ENCODE data around the gene PNPLA8. TPM values are rescaled to one million over a fixed set of nuclear protein-coding genes. Genes with fewer than 3 reads are reported as not detected.
A peak's percentile ranks its signal among the peaks of the same experiment; 100 is the strongest.

The PNPLA8 gene
- total RNA-seq, 2 experiments from 2014 or later = 19.2 to 21.4 TPM

GRCh38 chr7:108454317-108454673, 71.6 kb downstream of the PNPLA8 start:
- Mint-ChIP-seq H3K27ac (peak overlapping the region; percentile 18), H3K4me1 (ENCODE audit: low read depth) (peaks cover 29% of the 10 kb centered on the region), H3K36me3 (ENCODE audit: low read depth) (no peaks in the 10 kb centered on the region), H3K9me3 (no peaks in the 10 kb centered on the region), H3K27me3 (peaks cover 21% of the 10 kb centered on the region), H3K4me3 (peak overlapping the region; percentile 79)
- POLR2A ChIA-PET = interaction anchor here (0.7 to 1.7 kb wide), 6 partner anchors 12 to 70 kb away, joined by 3 to 5 read pairs (median 4); no protein-coding TSS in a partner anchor
- CTCF ChIA-PET = interaction anchor here (0.6 to 3.4 kb wide), 9 partner anchors 9 to 276 kb away, joined by 3 to 35 read pairs (median 4); no protein-coding TSS in a partner anchor
- TF ChIP-seq CTCF (IDR thresholded peaks at IDR 0.05) = no peak
- intact Hi-C loops (cut with micrococcal nuclease) = loop anchor here (5.0 kb wide), 1 partner anchor 48 kb away; no protein-coding TSS in a partner anchor
- DNase-seq = no peak
- ATAC-seq = no peak

GRCh38 chr7:108453320-108453719, 72.6 kb downstream of the PNPLA8 start:
- H3K4me1 Mint-ChIP-seq (ENCODE audit: low read depth) = peaks cover 34% of the 10 kb centered on the region
- POLR2A ChIA-PET = interaction anchor here (0.8 kb wide), 1 partner anchor 8 kb away, joined by 3 read pairs; no protein-coding TSS in a partner anchor
- no peak overlapping the region for H3K4me3 Mint-ChIP-seq
- no peaks in the 10 kb centered on the region for H3K36me3 Mint-ChIP-seq (ENCODE audit: low read depth)
- ATAC-seq = no peak
- H3K27me3 Mint-ChIP-seq = peaks cover 19% of the 10 kb centered on the region
- CTCF ChIA-PET = interaction anchor here (0.6 to 3.4 kb wide), 15 partner anchors 8 to 254 kb away, joined by 3 to 35 read pairs (median 4); no protein-coding TSS in a partner anchor
- H3K9me3 Mint-ChIP-seq = no peaks in the 10 kb centered on the region
- no peak for DNase-seq
- TF ChIP-seq CTCF (IDR thresholded peaks at IDR 0.05) = no peak
- intact Hi-C loops (cut with micrococcal nuclease) = loop anchor here (5.0 kb wide), 1 partner anchor 49 kb away; no protein-coding TSS in a partner anchor
- H3K27ac Mint-ChIP-seq = no peak overlapping the region

GRCh38 chr7:108452707-108453106, 73.2 kb downstream of the PNPLA8 start:
- no peak overlapping the region for H3K4me3 Mint-ChIP-seq
- peak; percentile 71 for TF ChIP-seq CTCF (IDR thresholded peaks at IDR 0.05)
- ATAC-seq = peak; percentile 38
- H3K27me3 Mint-ChIP-seq = peaks cover 13% of the 10 kb centered on the region
- POLR2A ChIA-PET = interaction anchor here (0.8 kb wide), 1 partner anchor 9 kb away, joined by 3 read pairs; no protein-coding TSS in a partner anchor
- intact Hi-C loops (cut with micrococcal nuclease) = loop anchor here (5.0 kb wide), 1 partner anchor 50 kb away; no protein-coding TSS in a partner anchor
- H3K27ac Mint-ChIP-seq = no peak overlapping the region
- no peaks in the 10 kb centered on the region for H3K9me3 Mint-ChIP-seq
- H3K36me3 Mint-ChIP-seq (ENCODE audit: low read depth) = no peaks in the 10 kb centered on the region
- CTCF ChIA-PET = interaction anchor here (0.6 to 3.4 kb wide), 19 partner anchors 10 to 270 kb away, joined by 3 to 35 read pairs (median 4); partner anchors contain the start of genes DNAJB9 and THAP5
- H3K4me1 Mint-ChIP-seq (ENCODE audit: low read depth) = peaks cover 38% of the 10 kb centered on the region
- peak; percentile 32 for DNase-seq

GRCh38 chr7:108451296-108451848, 74.6 kb downstream of the PNPLA8 start:
- no peak for TF ChIP-seq CTCF (IDR thresholded peaks at IDR 0.05)
- intact Hi-C loops (cut with micrococcal nuclease) = loop anchor here (5.0 kb wide), 1 partner anchor 51 kb away; no protein-coding TSS in a partner anchor
- POLR2A ChIA-PET = interaction anchor here (0.6 kb wide), 1 partner anchor 21 kb away, joined by 3 read pairs; no protein-coding TSS in a partner anchor
- DNase-seq (no peak), ATAC-seq (no peak)
- no peak overlapping the region for H3K27ac Mint-ChIP-seq
- H3K9me3 Mint-ChIP-seq = no peaks in the 10 kb centered on the region
- no peaks in the 10 kb centered on the region for H3K36me3 Mint-ChIP-seq (ENCODE audit: low read depth)
- CTCF ChIA-PET = no interaction called here
- no peak overlapping the region for H3K4me3 Mint-ChIP-seq
- peaks cover 30% of the 10 kb centered on the region for H3K4me1 Mint-ChIP-seq (ENCODE audit: low read depth)
- H3K27me3 Mint-ChIP-seq = peaks cover 4% of the 10 kb centered on the region

- no peak for DNase-seq
- H3K36me3 Mint-ChIP-seq (ENCODE audit: low read depth) = no peaks in the 10 kb centered on the region
- no peak overlapping the region for H3K27ac Mint-ChIP-seq
- H3K27me3 Mint-ChIP-seq = peaks cover 4% of the 10 kb centered on the region
- H3K9me3 Mint-ChIP-seq = no peaks in the 10 kb centered on the region
- intact Hi-C loops (cut with micrococcal nuclease) = loop anchor here (5.0 kb wide), 1 partner anchor 52 kb away; no protein-coding TSS in a partner anchor
- H3K4me3 Mint-ChIP-seq = no peak overlapping the region
- H3K4me1 Mint-ChIP-seq (ENCODE audit: low read depth) = peaks cover 30% of the 10 kb centered on the region
- ChIA-PET CTCF (interaction anchor here (1.1 to 2.0 kb wide), 4 partner anchors 9 to 47 kb away, joined by 3 to 6 read pairs (median 4); no protein-coding TSS in a partner anchor), POLR2A (no interaction called here)
- ATAC-seq = no peak
- no peak for TF ChIP-seq CTCF (IDR thresholded peaks at IDR 0.05)
Observed at GRCh38 chr7:108450160-108450559, 75.8 kb downstream of the PNPLA8 start.

All from activated CD8-positive, alpha-beta T cell treated with anti-CD3 and anti-CD28 coated beads for 36 hours (primary cell).